H1 (cell line): ENCODE measurements around the gene RCAN3. TPM values are rescaled to one million over a fixed set of nuclear protein-coding genes. Genes with fewer than 3 reads are reported as not detected.

ENCODE experiments used
- CTCF ChIA-PET: fragments of 300-600 bp; sonication (Branson Sonifier 250); formaldehyde crosslinking; loops from one replicate; lab custom pipeline; 2021; ENCODE audit not compliant: partially characterized antibody; lab: Charles Lee
- POLR2A ChIA-PET: fragments of 300-600 bp; sonication (Branson Sonifier 250); formaldehyde crosslinking; loops from one replicate; lab custom pipeline; 2021; ENCODE audit warnings: inconsistent platforms; ENCODE audit not compliant: partially characterized antibody; lab: Charles Lee
- DNase-seq, 2 experiments: peaks; one replicate each; pipeline versions ENCODE4 v3.0.0 to v3.0.0-alpha.2; 2010 to 2022; ENCODE audit warnings: low spot score in 2 of 2, low read depth in 1 of 2, mixed read lengths in 1 of 2
- FAIRE-seq: peaks from 2 replicates; lab custom pipeline; 2011; peaks lifted over from hg19 to GRCh38; lab: Jason Lieb, UNC
- H2AFZ ChIP-seq: 2 replicates; pipeline ENCODE4 v1.8.1; 2012; ENCODE audit warnings: low read length, inconsistent platforms
- H2AK5ac ChIP-seq: 2 replicates; pipeline ENCODE4 v1.6.1; 2013; ENCODE audit warnings: low read depth, low read length
- H2BK120ac ChIP-seq: replicated peaks from 2 replicates; pipeline ENCODE3; 2013; ENCODE audit warnings: low read depth, low read length, inconsistent platforms
- H2BK12ac ChIP-seq: 2 replicates; pipeline ENCODE4 v1.6.1; 2013; ENCODE audit warnings: low read depth, low read length
- H2BK15ac ChIP-seq: 2 replicates; pipeline ENCODE4 v1.6.1; 2013; ENCODE audit warnings: low read length
- H2BK20ac ChIP-seq: 2 replicates; pipeline ENCODE4 v1.6.1; 2013; ENCODE audit warnings: low read length
- H2BK5ac ChIP-seq: 2 replicates; pipeline ENCODE4 v1.6.1; 2013; ENCODE audit warnings: low read depth, low read length
- H3K14ac ChIP-seq: 2 replicates; pipeline ENCODE4 v1.6.1; 2013; ENCODE audit warnings: inconsistent platforms; ENCODE audit not compliant: insufficient read length
- H3K18ac ChIP-seq: 2 replicates; pipeline ENCODE4 v1.6.1; 2013; ENCODE audit warnings: low read length; ENCODE audit errors: extremely low read depth
- H3K23ac ChIP-seq: 2 replicates; pipeline ENCODE4 v1.6.1; 2013; ENCODE audit warnings: inconsistent platforms; ENCODE audit not compliant: insufficient read length
- H3K23me2 ChIP-seq: 2 replicates; pipeline ENCODE4 v1.6.1; 2013; ENCODE audit warnings: low read depth, low read length
- H3K27ac ChIP-seq: 2 replicates; pipeline ENCODE4 v1.6.1; 2011; ENCODE audit warnings: low read depth, low read length, inconsistent platforms
- H3K27me3 ChIP-seq, 4 experiments: replicated peaks in 1 of 4; 1 replicate in 1 of 4; 2 replicates in 3 of 4; pipeline versions ENCODE4 v1.6.1 to v1.8.1; 2011 to 2013; ENCODE audit warnings: low read length in 3 of 4, mild to moderate bottlenecking in 3 of 4, inconsistent platforms in 2 of 4, mixed read lengths in 2 of 4, moderate library complexity in 1 of 4; ENCODE audit not compliant: control insufficient read depth in 3 of 4, insufficient read depth in 3 of 4; ENCODE audit errors: extremely low read depth in 1 of 4
- H3K36me3 ChIP-seq, 4 experiments: 2 replicates each; pipeline versions ENCODE4 v1.6.1 to v1.8.1; 2011 to 2013; ENCODE audit warnings: mild to moderate bottlenecking in 4 of 4, low read length in 3 of 4, moderate library complexity in 2 of 4, control low read depth in 1 of 4, inconsistent platforms in 1 of 4; ENCODE audit not compliant: insufficient read depth in 4 of 4, control insufficient read depth in 2 of 4
- H3K4ac ChIP-seq: replicated peaks from 2 replicates; pipeline ENCODE3; 2013; ENCODE audit warnings: low read length, low read depth, mixed read lengths, inconsistent platforms; ENCODE audit not compliant: insufficient read length
- H3K4me1 ChIP-seq, 4 experiments: replicated peaks in 1 of 4; 1 replicate in 1 of 4; 2 replicates in 3 of 4; pipeline versions ENCODE4 v1.6.1 to v1.8.1; 2011 to 2013; ENCODE audit warnings: low read length in 3 of 4, inconsistent platforms in 2 of 4, mixed read lengths in 1 of 4; ENCODE audit not compliant: insufficient read depth in 4 of 4, control insufficient read depth in 3 of 4
- H3K4me2 ChIP-seq, 2 experiments: 2 replicates each; pipeline versions ENCODE4 v1.6.1 to v1.8.1; 2011 to 2013; ENCODE audit warnings: low read depth in 2 of 2, low read length in 2 of 2, control low read depth in 1 of 2, inconsistent platforms in 1 of 2, mild to moderate bottlenecking in 1 of 2; ENCODE audit not compliant: insufficient read depth in 1 of 2
- H3K4me3 ChIP-seq, 4 experiments: fragments of 200-600, 300-600 bp in 1 of 4; sonication (generic), shearing (Covaris generic), sonication (Bioruptor Twin) in 1 of 4; 2 replicates each; pipeline versions ENCODE4 v1.5.1 to v1.8.1; 2011 to 2016; ENCODE audit warnings: low read length in 4 of 4, low read depth in 3 of 4, control low read depth in 2 of 4, inconsistent platforms in 2 of 4, mild to moderate bottlenecking in 2 of 4, mixed read lengths in 1 of 4, moderate library complexity in 1 of 4; ENCODE audit not compliant: insufficient read depth in 2 of 4; ENCODE audit errors: extremely low read depth in 1 of 4
- H3K56ac ChIP-seq: replicated peaks from 2 replicates; pipeline ENCODE3; 2013; ENCODE audit warnings: low read depth, mild to moderate bottlenecking, mixed read lengths, low read length, inconsistent platforms; ENCODE audit not compliant: insufficient read length
- H3K79me1 ChIP-seq: 2 replicates; pipeline ENCODE4 v1.6.1; 2013; ENCODE audit warnings: low read depth, low read length, control low read depth
- H3K79me2 ChIP-seq, 2 experiments: 2 replicates each; pipeline versions ENCODE4 v1.6.1 to v1.8.1; 2012 to 2013; ENCODE audit warnings: low read length in 2 of 2, mild to moderate bottlenecking in 2 of 2, inconsistent platforms in 1 of 2; ENCODE audit not compliant: insufficient read depth in 2 of 2, control insufficient read depth in 1 of 2
- H3K9ac ChIP-seq, 4 experiments: replicated peaks in 1 of 4; 1 replicate in 1 of 4; 2 replicates in 3 of 4; pipeline versions ENCODE4 v1.6.1 to v1.8.1; 2011 to 2013; ENCODE audit warnings: low read depth in 3 of 4, low read length in 3 of 4, control low read depth in 2 of 4, mild to moderate bottlenecking in 2 of 4, moderate library complexity in 2 of 4, inconsistent platforms in 1 of 4; ENCODE audit errors: extremely low read depth in 1 of 4
- H3K9me3 ChIP-seq, 2 experiments: 2 replicates each; pipeline versions ENCODE4 v1.6.1 to v1.8.1; 2012 to 2013; ENCODE audit warnings: mild to moderate bottlenecking in 2 of 2, moderate library complexity in 2 of 2, control low read depth in 1 of 2, inconsistent platforms in 1 of 2, low read depth in 1 of 2, low read length in 1 of 2, mixed read lengths in 1 of 2; ENCODE audit not compliant: insufficient read depth in 2 of 2
- H4K20me1 ChIP-seq, 2 experiments: replicated peaks in 1 of 2; 2 replicates each; pipeline versions ENCODE3 to v1.8.1; 2011 to 2013; ENCODE audit warnings: inconsistent platforms in 2 of 2, low read length in 2 of 2, mild to moderate bottlenecking in 1 of 2; ENCODE audit not compliant: insufficient read depth in 2 of 2, control insufficient read depth in 1 of 2
- H4K5ac ChIP-seq: 2 replicates; pipeline ENCODE4 v1.6.1; 2013; ENCODE audit warnings: low read length, low read depth, mixed read lengths, inconsistent platforms; ENCODE audit not compliant: insufficient read length
- H4K8ac ChIP-seq: 2 replicates; pipeline ENCODE4 v1.8.0; 2013; ENCODE audit warnings: mild to moderate bottlenecking, moderate library complexity, low read length, inconsistent platforms; ENCODE audit not compliant: insufficient read depth; ENCODE audit errors: extremely low read depth
- H4K91ac ChIP-seq: replicated peaks from 2 replicates; pipeline ENCODE3; 2013; ENCODE audit warnings: low read length, mixed read lengths, inconsistent platforms; ENCODE audit not compliant: insufficient read length
- NRF1 ChIP-seq: IDR thresholded peaks from 2 replicates; pipeline ENCODE4 v1.6.1; 2011; ENCODE audit warnings: mild to moderate bottlenecking, low read depth, low read length, improper control_type of control experiment
- RAD21 ChIP-seq, 2 experiments: IDR thresholded peaks in 1 of 2; conservative IDR thresholded peaks in 1 of 2; 2 replicates each; pipeline ENCODE4 v1.6.1; 2011; ENCODE audit warnings: low read depth in 2 of 2, low read length in 2 of 2, improper control_type of control experiment in 1 of 2, inconsistent platforms in 1 of 2, mild to moderate bottlenecking in 1 of 2, moderate library complexity in 1 of 2
- TBP ChIP-seq: IDR thresholded peaks from 2 replicates; pipeline ENCODE4 v1.6.1; 2011; ENCODE audit warnings: low read depth, low read length, improper control_type of control experiment
- ZNF274 ChIP-seq: IDR thresholded peaks from 2 replicates; pipeline ENCODE4 v1.7.0; 2012; ENCODE audit warnings: low read length, borderline replicate concordance; ENCODE audit errors: extremely low read depth
- WGBS, 2 experiments: shearing (Covaris generic) in 1 of 2; methylation state at CpG; one replicate each; pipeline versions ENCODE4 v1.1.6 to v1.1.7; 2013 to 2015; ENCODE audit warnings: low lambda C conversion rate in 2 of 2, mixed read lengths in 2 of 2, inconsistent platforms in 1 of 2, low coverage in 1 of 2, missing lambda C conversion rate in 1 of 2; ENCODE audit not compliant: insufficient replicate concordance in 2 of 2, insufficient coverage in 1 of 2, insufficient read length in 1 of 2; ENCODE audit errors: extremely low coverage in 1 of 2, missing lambda C conversion rate in 1 of 2; 5-methylcytosine and 5-hydroxymethylcytosine counted together
- polyA plus RNA-seq, 7 experiments: library from polyadenylated mRNA; depleted of rRNA in 3 of 7; stranded (reverse) in 5 of 7; unstranded in 2 of 7; fragments of >200 nt in 5 of 7; fragments of 200-250 nt in 2 of 7; gene quantifications; 1 replicate in 5 of 7; 2 replicates in 1 of 7; 4 replicates in 1 of 7; pipeline versions ENCODE4 v1.2.1 to v1.2.3, GENCODE V29; 2011 to 2013; ENCODE audit warnings: missing spikeins in 2 of 7, mixed read lengths in 2 of 7
- total RNA-seq: library from RNA; stranded (reverse); fragmentation: NEBNext Ultra II Directional; extraction: Animal tissue kit (Norgen Biotek cat#: 25700); gene quantifications from 2 replicates; pipeline ENCODE4 v1.2.1, GENCODE V29; 2021
- TF ChIP-seq, protein P1 (sequence below), 3 experiments: IDR thresholded peaks; 1 replicate in 2 of 3; 2 replicates in 1 of 3; pipeline versions ENCODE4 v1.5.1 to v1.6.1; 2011; ENCODE audit warnings: low read length in 3 of 3, mild to moderate bottlenecking in 3 of 3, inconsistent platforms in 2 of 3, low read depth in 1 of 3, moderate library complexity in 1 of 3; ENCODE audit not compliant: insufficient read depth in 1 of 3; ENCODE audit errors: control extremely low read depth in 1 of 3

Gene RCAN3
- total and polyA plus RNA-seq, 2 of the 8 experiments (the other 6 are each of a cell fraction or from before 2014, with no cell fraction given) = 5.6 to 16.6 TPM

- no peak overlapping the region for H3K14ac ChIP-seq
- H3K4ac ChIP-seq = no peak overlapping the region
- no peak overlapping the region; the same call in 1 of the 2 replicates for H2BK15ac ChIP-seq
- no peaks in the 10 kb centered on the region for H3K27me3 ChIP-seq
- H2AK5ac ChIP-seq = 0 out of 2 replicates have a peak overlapping the region, but pooled peaks have one; percentile 65
- H3K79me2 ChIP-seq = no peaks in the 10 kb centered on the region
- H4K8ac ChIP-seq = peak overlapping the region; percentile 37; the same call in 1 of the 2 replicates
- no peak overlapping the region for H3K23ac ChIP-seq
- POLR2A ChIA-PET = interaction anchor here (0.5 to 1.5 kb wide), 2 partner anchors 36 to 44 kb away, joined by 3 to 4 read pairs; no protein-coding TSS in a partner anchor
- H3K4me2 ChIP-seq = no peak overlapping the region
- H4K5ac ChIP-seq = no peak overlapping the region
- H3K9ac ChIP-seq = no peak overlapping the region
- H4K20me1 ChIP-seq = no peaks in the 10 kb centered on the region
- no peaks in the 10 kb centered on the region; a peak in 1 of 4 replicates for H3K9me3 ChIP-seq
- H3K79me1 ChIP-seq = peaks cover 2% of the 10 kb centered on the region; the same call in 1 of the 2 replicates
- no peak overlapping the region for H3K18ac ChIP-seq
- no peaks in the 10 kb centered on the region for H3K36me3 ChIP-seq
- no peak for DNase-seq
- WGBS, 2 experiments = 93% methylated on average over 3 of the region's 3 CpGs; no CpG with 5 or more reads in 1 of the 2 experiments
- H2BK120ac ChIP-seq = no peak overlapping the region
- FAIRE-seq = no peak
- no peaks in the 10 kb centered on the region for H3K4me1 ChIP-seq
- H2AFZ ChIP-seq = no peak overlapping the region
- no peak overlapping the region for H2BK5ac ChIP-seq
- H3K27ac ChIP-seq = no peak overlapping the region
- no peaks in the 10 kb centered on the region for H3K23me2 ChIP-seq
- H3K56ac ChIP-seq = no peak overlapping the region
- CTCF ChIA-PET = interaction anchor here (0.8 to 1.4 kb wide), 5 partner anchors 12 to 256 kb away, joined by 3 to 4 read pairs (median 3); partner anchors contain the start of gene NIPAL3
- no peak overlapping the region for H2BK20ac ChIP-seq
- H3K4me3 ChIP-seq = no peak overlapping the region
- H4K91ac ChIP-seq = peak overlapping the region; percentile 62
- no peak overlapping the region for H2BK12ac ChIP-seq
- TF ChIP-seq, protein P1, sequence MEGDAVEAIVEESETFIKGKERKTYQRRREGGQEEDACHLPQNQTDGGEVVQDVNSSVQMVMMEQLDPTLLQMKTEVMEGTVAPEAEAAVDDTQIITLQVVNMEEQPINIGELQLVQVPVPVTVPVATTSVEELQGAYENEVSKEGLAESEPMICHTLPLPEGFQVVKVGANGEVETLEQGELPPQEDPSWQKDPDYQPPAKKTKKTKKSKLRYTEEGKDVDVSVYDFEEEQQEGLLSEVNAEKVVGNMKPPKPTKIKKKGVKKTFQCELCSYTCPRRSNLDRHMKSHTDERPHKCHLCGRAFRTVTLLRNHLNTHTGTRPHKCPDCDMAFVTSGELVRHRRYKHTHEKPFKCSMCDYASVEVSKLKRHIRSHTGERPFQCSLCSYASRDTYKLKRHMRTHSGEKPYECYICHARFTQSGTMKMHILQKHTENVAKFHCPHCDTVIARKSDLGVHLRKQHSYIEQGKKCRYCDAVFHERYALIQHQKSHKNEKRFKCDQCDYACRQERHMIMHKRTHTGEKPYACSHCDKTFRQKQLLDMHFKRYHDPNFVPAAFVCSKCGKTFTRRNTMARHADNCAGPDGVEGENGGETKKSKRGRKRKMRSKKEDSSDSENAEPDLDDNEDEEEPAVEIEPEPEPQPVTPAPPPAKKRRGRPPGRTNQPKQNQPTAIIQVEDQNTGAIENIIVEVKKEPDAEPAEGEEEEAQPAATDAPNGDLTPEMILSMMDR (IDR thresholded peaks at IDR 0.05; ENCODE audit: control extremely low read depth in 1 of 3, insufficient read depth in 1 of 3, low read depth in 1 of 3, low read length in 3 of 3) = no peak
- TF ChIP-seq NRF1 (no peak), RAD21 (IDR thresholded peaks at IDR 0.05 in 1 of 2, conservative IDR thresholded peaks at IDR 0.05 in 1 of 2; ENCODE audit: low read depth in 2 of 2, low read length in 2 of 2) (no peak), ZNF274 (no peak), TBP (no peak)
Observed at GRCh38 chr1:24457866-24458265, 44.8 kb upstream of the RCAN3 start.
